H1 (cell line): ENCODE measurements around the gene ASB8. TPM values are rescaled to one million over a fixed set of nuclear protein-coding genes. Genes with fewer than 3 reads are reported as not detected.

ENCODE experiments used
- CTCF ChIA-PET: fragments of 300-600 bp; sonication (Branson Sonifier 250); formaldehyde crosslinking; loops from one replicate; lab custom pipeline; 2021; ENCODE audit not compliant: partially characterized antibody; lab: Charles Lee
- POLR2A ChIA-PET: fragments of 300-600 bp; sonication (Branson Sonifier 250); formaldehyde crosslinking; loops from one replicate; lab custom pipeline; 2021; ENCODE audit warnings: inconsistent platforms; ENCODE audit not compliant: partially characterized antibody; lab: Charles Lee
- DNase-seq, 2 experiments: peaks; one replicate each; pipeline versions ENCODE4 v3.0.0 to v3.0.0-alpha.2; 2010 to 2022; ENCODE audit warnings: low spot score in 2 of 2, low read depth in 1 of 2, mixed read lengths in 1 of 2
- FAIRE-seq: peaks from 2 replicates; lab custom pipeline; 2011; peaks lifted over from hg19 to GRCh38; lab: Jason Lieb, UNC
- H2AFZ ChIP-seq: 2 replicates; pipeline ENCODE4 v1.8.1; 2012; ENCODE audit warnings: low read length, inconsistent platforms
- H2AK5ac ChIP-seq: 2 replicates; pipeline ENCODE4 v1.6.1; 2013; ENCODE audit warnings: low read depth, low read length
- H2BK120ac ChIP-seq: replicated peaks from 2 replicates; pipeline ENCODE3; 2013; ENCODE audit warnings: low read depth, low read length, inconsistent platforms
- H2BK12ac ChIP-seq: 2 replicates; pipeline ENCODE4 v1.6.1; 2013; ENCODE audit warnings: low read depth, low read length
- H2BK15ac ChIP-seq: 2 replicates; pipeline ENCODE4 v1.6.1; 2013; ENCODE audit warnings: low read length
- H2BK20ac ChIP-seq: 2 replicates; pipeline ENCODE4 v1.6.1; 2013; ENCODE audit warnings: low read length
- H2BK5ac ChIP-seq: 2 replicates; pipeline ENCODE4 v1.6.1; 2013; ENCODE audit warnings: low read depth, low read length
- H3K14ac ChIP-seq: 2 replicates; pipeline ENCODE4 v1.6.1; 2013; ENCODE audit warnings: inconsistent platforms; ENCODE audit not compliant: insufficient read length
- H3K18ac ChIP-seq: 2 replicates; pipeline ENCODE4 v1.6.1; 2013; ENCODE audit warnings: low read length; ENCODE audit errors: extremely low read depth
- H3K23ac ChIP-seq: 2 replicates; pipeline ENCODE4 v1.6.1; 2013; ENCODE audit warnings: inconsistent platforms; ENCODE audit not compliant: insufficient read length
- H3K23me2 ChIP-seq: 2 replicates; pipeline ENCODE4 v1.6.1; 2013; ENCODE audit warnings: low read depth, low read length
- H3K27ac ChIP-seq: 2 replicates; pipeline ENCODE4 v1.6.1; 2011; ENCODE audit warnings: low read depth, low read length, inconsistent platforms
- H3K27me3 ChIP-seq, 4 experiments: replicated peaks in 1 of 4; 1 replicate in 1 of 4; 2 replicates in 3 of 4; pipeline versions ENCODE4 v1.6.1 to v1.8.1; 2011 to 2013; ENCODE audit warnings: low read length in 3 of 4, mild to moderate bottlenecking in 3 of 4, inconsistent platforms in 2 of 4, mixed read lengths in 2 of 4, moderate library complexity in 1 of 4; ENCODE audit not compliant: control insufficient read depth in 3 of 4, insufficient read depth in 3 of 4; ENCODE audit errors: extremely low read depth in 1 of 4
- H3K36me3 ChIP-seq, 4 experiments: 2 replicates each; pipeline versions ENCODE4 v1.6.1 to v1.8.1; 2011 to 2013; ENCODE audit warnings: mild to moderate bottlenecking in 4 of 4, low read length in 3 of 4, moderate library complexity in 2 of 4, control low read depth in 1 of 4, inconsistent platforms in 1 of 4; ENCODE audit not compliant: insufficient read depth in 4 of 4, control insufficient read depth in 2 of 4
- H3K4ac ChIP-seq: replicated peaks from 2 replicates; pipeline ENCODE3; 2013; ENCODE audit warnings: low read length, low read depth, mixed read lengths, inconsistent platforms; ENCODE audit not compliant: insufficient read length
- H3K4me1 ChIP-seq, 4 experiments: replicated peaks in 1 of 4; 1 replicate in 1 of 4; 2 replicates in 3 of 4; pipeline versions ENCODE4 v1.6.1 to v1.8.1; 2011 to 2013; ENCODE audit warnings: low read length in 3 of 4, inconsistent platforms in 2 of 4, mixed read lengths in 1 of 4; ENCODE audit not compliant: insufficient read depth in 4 of 4, control insufficient read depth in 3 of 4
- H3K4me2 ChIP-seq, 2 experiments: 2 replicates each; pipeline versions ENCODE4 v1.6.1 to v1.8.1; 2011 to 2013; ENCODE audit warnings: low read depth in 2 of 2, low read length in 2 of 2, control low read depth in 1 of 2, inconsistent platforms in 1 of 2, mild to moderate bottlenecking in 1 of 2; ENCODE audit not compliant: insufficient read depth in 1 of 2
- H3K4me3 ChIP-seq, 4 experiments: fragments of 200-600, 300-600 bp in 1 of 4; sonication (generic), shearing (Covaris generic), sonication (Bioruptor Twin) in 1 of 4; 2 replicates each; pipeline versions ENCODE4 v1.5.1 to v1.8.1; 2011 to 2016; ENCODE audit warnings: low read length in 4 of 4, low read depth in 3 of 4, control low read depth in 2 of 4, inconsistent platforms in 2 of 4, mild to moderate bottlenecking in 2 of 4, mixed read lengths in 1 of 4, moderate library complexity in 1 of 4; ENCODE audit not compliant: insufficient read depth in 2 of 4; ENCODE audit errors: extremely low read depth in 1 of 4
- H3K56ac ChIP-seq: replicated peaks from 2 replicates; pipeline ENCODE3; 2013; ENCODE audit warnings: low read depth, mild to moderate bottlenecking, mixed read lengths, low read length, inconsistent platforms; ENCODE audit not compliant: insufficient read length
- H3K79me1 ChIP-seq: 2 replicates; pipeline ENCODE4 v1.6.1; 2013; ENCODE audit warnings: low read depth, low read length, control low read depth
- H3K79me2 ChIP-seq, 2 experiments: 2 replicates each; pipeline versions ENCODE4 v1.6.1 to v1.8.1; 2012 to 2013; ENCODE audit warnings: low read length in 2 of 2, mild to moderate bottlenecking in 2 of 2, inconsistent platforms in 1 of 2; ENCODE audit not compliant: insufficient read depth in 2 of 2, control insufficient read depth in 1 of 2
- H3K9ac ChIP-seq, 4 experiments: replicated peaks in 1 of 4; 1 replicate in 1 of 4; 2 replicates in 3 of 4; pipeline versions ENCODE4 v1.6.1 to v1.8.1; 2011 to 2013; ENCODE audit warnings: low read depth in 3 of 4, low read length in 3 of 4, control low read depth in 2 of 4, mild to moderate bottlenecking in 2 of 4, moderate library complexity in 2 of 4, inconsistent platforms in 1 of 4; ENCODE audit errors: extremely low read depth in 1 of 4
- H3K9me3 ChIP-seq, 2 experiments: 2 replicates each; pipeline versions ENCODE4 v1.6.1 to v1.8.1; 2012 to 2013; ENCODE audit warnings: mild to moderate bottlenecking in 2 of 2, moderate library complexity in 2 of 2, control low read depth in 1 of 2, inconsistent platforms in 1 of 2, low read depth in 1 of 2, low read length in 1 of 2, mixed read lengths in 1 of 2; ENCODE audit not compliant: insufficient read depth in 2 of 2
- H4K20me1 ChIP-seq, 2 experiments: replicated peaks in 1 of 2; 2 replicates each; pipeline versions ENCODE3 to v1.8.1; 2011 to 2013; ENCODE audit warnings: inconsistent platforms in 2 of 2, low read length in 2 of 2, mild to moderate bottlenecking in 1 of 2; ENCODE audit not compliant: insufficient read depth in 2 of 2, control insufficient read depth in 1 of 2
- H4K5ac ChIP-seq: 2 replicates; pipeline ENCODE4 v1.6.1; 2013; ENCODE audit warnings: low read length, low read depth, mixed read lengths, inconsistent platforms; ENCODE audit not compliant: insufficient read length
- H4K8ac ChIP-seq: 2 replicates; pipeline ENCODE4 v1.8.0; 2013; ENCODE audit warnings: mild to moderate bottlenecking, moderate library complexity, low read length, inconsistent platforms; ENCODE audit not compliant: insufficient read depth; ENCODE audit errors: extremely low read depth
- H4K91ac ChIP-seq: replicated peaks from 2 replicates; pipeline ENCODE3; 2013; ENCODE audit warnings: low read length, mixed read lengths, inconsistent platforms; ENCODE audit not compliant: insufficient read length
- BRCA1 ChIP-seq: IDR thresholded peaks from 2 replicates; pipeline ENCODE4 v1.6.1; 2012; ENCODE audit warnings: low read depth, low read length, improper control_type of control experiment
- CHD1 ChIP-seq: IDR thresholded peaks from 2 replicates; pipeline ENCODE4 v1.6.1; 2012; ENCODE audit warnings: low read depth, low read length, improper control_type of control experiment
- CREB1 ChIP-seq: IDR thresholded peaks from 2 replicates; pipeline ENCODE4 v1.6.1; 2012; ENCODE audit warnings: inconsistent platforms
- NANOG ChIP-seq: IDR thresholded peaks from 2 replicates; pipeline ENCODE4 v1.6.1; 2011; ENCODE audit warnings: low read length, low read depth, mild to moderate bottlenecking, inconsistent platforms; ENCODE audit not compliant: insufficient read depth, poor library complexity, severe bottlenecking
- POLR2AphosphoS5 ChIP-seq: IDR thresholded peaks from 2 replicates; pipeline ENCODE4 v1.6.1; 2011; ENCODE audit warnings: low read depth, low read length
- RAD21 ChIP-seq, 2 experiments: IDR thresholded peaks in 1 of 2; conservative IDR thresholded peaks in 1 of 2; 2 replicates each; pipeline ENCODE4 v1.6.1; 2011; ENCODE audit warnings: low read depth in 2 of 2, low read length in 2 of 2, improper control_type of control experiment in 1 of 2, inconsistent platforms in 1 of 2, mild to moderate bottlenecking in 1 of 2, moderate library complexity in 1 of 2
- RNF2 ChIP-seq: fragments of 200-900, 300-1000 bp; sonication (generic); IDR thresholded peaks from 2 replicates; pipeline ENCODE4 v1.7.1; 2016; ENCODE audit warnings: borderline replicate concordance, low read depth, mild to moderate bottlenecking, antibody characterized with exemption, low read length; ENCODE audit not compliant: poor library complexity, severe bottlenecking; ENCODE audit errors: missing control alignments
- TAF7 ChIP-seq: optimal IDR thresholded peaks from 2 replicates; pipeline ENCODE3; 2011; ENCODE audit warnings: low read depth, mild to moderate bottlenecking, inconsistent platforms, low read length, moderate library complexity, borderline replicate concordance
- WGBS, 2 experiments: shearing (Covaris generic) in 1 of 2; methylation state at CpG; one replicate each; pipeline versions ENCODE4 v1.1.6 to v1.1.7; 2013 to 2015; ENCODE audit warnings: low lambda C conversion rate in 2 of 2, mixed read lengths in 2 of 2, inconsistent platforms in 1 of 2, low coverage in 1 of 2, missing lambda C conversion rate in 1 of 2; ENCODE audit not compliant: insufficient replicate concordance in 2 of 2, insufficient coverage in 1 of 2, insufficient read length in 1 of 2; ENCODE audit errors: extremely low coverage in 1 of 2, missing lambda C conversion rate in 1 of 2; 5-methylcytosine and 5-hydroxymethylcytosine counted together
- polyA plus RNA-seq, 7 experiments: library from polyadenylated mRNA; depleted of rRNA in 3 of 7; stranded (reverse) in 5 of 7; unstranded in 2 of 7; fragments of >200 nt in 5 of 7; fragments of 200-250 nt in 2 of 7; gene quantifications; 1 replicate in 5 of 7; 2 replicates in 1 of 7; 4 replicates in 1 of 7; pipeline versions ENCODE4 v1.2.1 to v1.2.3, GENCODE V29; 2011 to 2013; ENCODE audit warnings: missing spikeins in 2 of 7, mixed read lengths in 2 of 7
- total RNA-seq: library from RNA; stranded (reverse); fragmentation: NEBNext Ultra II Directional; extraction: Animal tissue kit (Norgen Biotek cat#: 25700); gene quantifications from 2 replicates; pipeline ENCODE4 v1.2.1, GENCODE V29; 2021

The ASB8 gene
- total and polyA plus RNA-seq, 2 of the 8 experiments (the other 6 are each of a cell fraction or from before 2014, with no cell fraction given), result 3.8 to 8.3 TPM

GRCh38 chr12:48187916-48188695 lies 30.8 kb upstream of the ASB8 start:
- Histone ChIP-seq H3K4me1 (peaks cover 2 to 14% (median 8%) of the 10 kb centered on the region in 4 experiments; a peak in 6 of 7 replicates), H3K23me2 (peaks cover 11% of the 10 kb centered on the region; the same call in 1 of the 2 replicates), H2BK120ac (no peak overlapping the region), H2AFZ (no peak overlapping the region), H3K79me1 (no peaks in the 10 kb centered on the region), H3K23ac (no peak overlapping the region), H3K18ac (no peak overlapping the region), H2BK5ac (no peak overlapping the region), H3K4me3 (no peak overlapping the region), H2BK12ac (no peak overlapping the region; the same call in 1 of the 2 replicates), H4K5ac (no peak overlapping the region), H4K91ac (no peak overlapping the region), H3K4ac (no peak overlapping the region), H3K14ac (no peak overlapping the region), H4K20me1 (no peaks in the 10 kb centered on the region), H2BK20ac (no peak overlapping the region), H2BK15ac (no peak overlapping the region; the same call in 1 of the 2 replicates), H4K8ac (no peak overlapping the region), H3K36me3 (no peaks in the 10 kb centered on the region), H3K4me2 (no peak overlapping the region), H3K27ac (no peak overlapping the region), H3K79me2 (no peaks in the 10 kb centered on the region), H2AK5ac (no peak overlapping the region), H3K9me3 (no peaks in the 10 kb centered on the region; a peak in 1 of 4 replicates), H3K9ac (no peak overlapping the region), H3K27me3 (peaks cover 8 to 30% (median 21%) of the 10 kb centered on the region in 4 experiments), H3K56ac (no peak overlapping the region)
- DNase-seq (no peak), FAIRE-seq (no peak)
- WGBS, 2 experiments, result 81% methylated on average over 10 of the region's 10 CpGs; no CpG with 5 or more reads in 1 of the 2 experiments
- POLR2A ChIA-PET, result interaction anchor here (2.5 to 2.8 kb wide), 2 partner anchors 10 to 12 kb away, joined by 7 to 10 read pairs; no protein-coding TSS in a partner anchor
- CTCF ChIA-PET, result interaction anchor here (0.6 to 6.5 kb wide), 14 partner anchors 8 to 372 kb away, joined by 3 to 63 read pairs (median 4); no protein-coding TSS in a partner anchor
- no peak for TF ChIP-seq NANOG
- TF ChIP-seq POLR2AphosphoS5, result no peak
- no peak for TF ChIP-seq RNF2
- no peak for TF ChIP-seq CREB1
- TF ChIP-seq TAF7, result no peak
- no peak for TF ChIP-seq CHD1
- no peak for TF ChIP-seq BRCA1
- TF ChIP-seq RAD21 (IDR thresholded peaks at IDR 0.05 in 1 of 2, conservative IDR thresholded peaks at IDR 0.05 in 1 of 2; ENCODE audit: low read depth in 2 of 2, low read length in 2 of 2), result no peak
